Measurements from ENCODE around the gene MTUS2.

DNA sequence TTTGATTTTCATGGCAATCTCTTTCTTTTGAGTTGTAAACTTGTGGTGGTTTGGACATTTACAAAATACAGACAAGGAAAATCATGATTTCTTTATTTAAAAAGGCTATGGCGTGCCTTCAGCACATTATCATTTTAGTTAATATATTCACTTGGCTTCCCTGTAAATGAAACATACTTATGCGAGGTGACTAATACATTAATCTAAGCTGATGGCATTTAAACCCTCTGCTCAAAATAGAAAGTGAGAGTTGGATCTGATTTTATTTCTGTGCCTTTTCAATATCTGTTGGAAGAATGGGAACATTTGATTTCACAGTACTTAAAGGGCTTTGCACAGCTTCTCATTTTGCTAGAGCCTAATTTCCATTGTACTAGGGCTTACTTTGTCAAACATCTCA, 289.8 kb downstream of the MTUS2 start:
- TF ChIP-seq, protein P1, sequence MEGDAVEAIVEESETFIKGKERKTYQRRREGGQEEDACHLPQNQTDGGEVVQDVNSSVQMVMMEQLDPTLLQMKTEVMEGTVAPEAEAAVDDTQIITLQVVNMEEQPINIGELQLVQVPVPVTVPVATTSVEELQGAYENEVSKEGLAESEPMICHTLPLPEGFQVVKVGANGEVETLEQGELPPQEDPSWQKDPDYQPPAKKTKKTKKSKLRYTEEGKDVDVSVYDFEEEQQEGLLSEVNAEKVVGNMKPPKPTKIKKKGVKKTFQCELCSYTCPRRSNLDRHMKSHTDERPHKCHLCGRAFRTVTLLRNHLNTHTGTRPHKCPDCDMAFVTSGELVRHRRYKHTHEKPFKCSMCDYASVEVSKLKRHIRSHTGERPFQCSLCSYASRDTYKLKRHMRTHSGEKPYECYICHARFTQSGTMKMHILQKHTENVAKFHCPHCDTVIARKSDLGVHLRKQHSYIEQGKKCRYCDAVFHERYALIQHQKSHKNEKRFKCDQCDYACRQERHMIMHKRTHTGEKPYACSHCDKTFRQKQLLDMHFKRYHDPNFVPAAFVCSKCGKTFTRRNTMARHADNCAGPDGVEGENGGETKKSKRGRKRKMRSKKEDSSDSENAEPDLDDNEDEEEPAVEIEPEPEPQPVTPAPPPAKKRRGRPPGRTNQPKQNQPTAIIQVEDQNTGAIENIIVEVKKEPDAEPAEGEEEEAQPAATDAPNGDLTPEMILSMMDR (IDR thresholded peaks at IDR 0.05): no peak
- TF ChIP-seq POLR2A (IDR thresholded peaks at IDR 0.05): no peak
